GM18499 (cell line): ENCODE measurements around the gene ZMYM2.

ENCODE experiments used
- ATAC-seq: cut with Tn5 transposase; IDR thresholded peaks from one replicate; pipeline ENCODE4 v1.9.1; 2021; ENCODE audit warnings: moderate number of reproducible peaks; ENCODE audit not compliant: insufficient read depth, unreplicated experiment

ZMYM2 gene

GRCh38 chr13:19981685-19982238 lies 23.2 kb downstream of the ZMYM2 start:
- no peak for ATAC-seq

GRCh38 chr13:19982447-19983043 lies 24.0 kb downstream of the ZMYM2 start:
- ATAC-seq = no peak

GRCh38 chr13:19984430-19985218 lies 26.1 kb downstream of the ZMYM2 start:
- peak; percentile 60 for ATAC-seq

GRCh38 chr13:19985219-19985556 lies 26.7 kb downstream of the ZMYM2 start:
- no peak for ATAC-seq

GRCh38 chr13:19991531-19991930 lies 33.0 kb downstream of the ZMYM2 start:
- ATAC-seq = no peak

- ATAC-seq = no peak
Measured at GRCh38 chr13:19993024-19993423, 34.5 kb downstream of the ZMYM2 start.

- no peak for ATAC-seq
Measured at GRCh38 chr13:19998960-19999359, 40.4 kb downstream of the ZMYM2 start.

- ATAC-seq = no peak
Measured at GRCh38 chr13:20000062-20000552, 41.6 kb downstream of the ZMYM2 start.

GRCh38 chr13:20001366-20002190 lies 43.1 kb downstream of the ZMYM2 start:
- no peak for ATAC-seq

GRCh38 chr13:20002787-20003186 lies 44.3 kb downstream of the ZMYM2 start:
- ATAC-seq = no peak

GRCh38 chr13:20006206-20006605 lies 47.7 kb downstream of the ZMYM2 start:
- ATAC-seq = no peak

- ATAC-seq = no peak
Measured at GRCh38 chr13:20015763-20016162, 57.2 kb downstream of the ZMYM2 start.

GRCh38 chr13:20016649-20017364 lies 58.3 kb downstream of the ZMYM2 start:
- no peak for ATAC-seq

GRCh38 chr13:20017365-20017711 lies 58.8 kb downstream of the ZMYM2 start:
- ATAC-seq = no peak

GRCh38 chr13:20019043-20019442 lies 60.5 kb downstream of the ZMYM2 start:
- ATAC-seq = no peak

- ATAC-seq = no peak
Measured at GRCh38 chr13:20024702-20025101, 66.2 kb downstream of the ZMYM2 start.

GRCh38 chr13:20028953-20029352 lies 70.4 kb downstream of the ZMYM2 start:
- no peak for ATAC-seq

- ATAC-seq = no peak
Measured at GRCh38 chr13:20033486-20033885, 75.0 kb downstream of the ZMYM2 start.

GRCh38 chr13:20035130-20035529 lies 76.6 kb downstream of the ZMYM2 start:
- ATAC-seq = no peak

GRCh38 chr13:20037908-20038307 lies 79.4 kb downstream of the ZMYM2 start:
- ATAC-seq = no peak
